Heart right ventricle (tissue), 16 donors: Measurements from ENCODE around the gene RAB20. TPM values are rescaled to one million over a fixed set of nuclear protein-coding genes. Genes with fewer than 3 reads are reported as not detected.
"Not testable (repeated sequence)": the region's sequence is repeated elsewhere in the genome, so short reads cannot be mapped to it uniquely, and the experiment has no call there.

Source experiments
- ATAC-seq, 8 donors: fragments of 200-7000 bp; cut with Tn5 transposase; one replicate each; pipeline ENCODE4 v1.9.1; 2020; ENCODE audit warnings: mild to moderate bottlenecking in 8 of 8, moderate library complexity in 8 of 8, moderate number of reproducible peaks in 1 of 8
- DNase-seq, 2 donors: peaks; one replicate each; pipeline ENCODE4 v3.0.0-alpha.2; 2020
- H3K27ac ChIP-seq, 10 donors: fragments of 200-600 bp; sonication (generic) in 2 of 10; one replicate each; pipeline versions ENCODE4 v1.5.0 to v1.8.0; 2020 to 2022; ENCODE audit warnings: mild to moderate bottlenecking in 3 of 10
- H3K27me3 ChIP-seq, 7 donors: fragments of 200-600 bp; one replicate each; pipeline ENCODE4 v1.8.0; 2021 to 2022; ENCODE audit warnings: mild to moderate bottlenecking in 2 of 7
- H3K36me3 ChIP-seq, 9 donors: fragments of 200-600 bp; sonication (generic) in 1 of 9; one replicate each; pipeline versions ENCODE4 v1.5.0 to v1.8.0; 2020 to 2022; ENCODE audit warnings: mild to moderate bottlenecking in 2 of 9
- H3K4me1 ChIP-seq, 9 donors: fragments of 200-600 bp; sonication (generic) in 1 of 9; one replicate each; pipeline versions ENCODE4 v1.5.0 to v1.8.0; 2020 to 2022; ENCODE audit warnings: mild to moderate bottlenecking in 4 of 9
- H3K4me3 ChIP-seq, 10 donors: fragments of 200-600 bp; sonication (generic) in 2 of 10; one replicate each; pipeline versions ENCODE4 v1.5.0 to v1.8.0; 2020 to 2022; ENCODE audit warnings: mild to moderate bottlenecking in 7 of 10, moderate library complexity in 2 of 10
- H3K9me3 ChIP-seq, 11 donors: fragments of 200-600 bp in 10 of 11; sonication (generic) in 2 of 11; one replicate each; pipeline versions ENCODE4 v1.5.0 to v1.8.0; 2013 to 2022; ENCODE audit warnings: mild to moderate bottlenecking in 2 of 11, control low read depth in 1 of 11, moderate library complexity in 1 of 11
- WGBS, 2 donors: extraction: QIAGEN DNeasy Blood & Tissue Kit; methylation state at CpG; one replicate each; pipeline ENCODE4 v1.1.7; 2013; ENCODE audit warnings: inconsistent platforms in 1 of 2; 5-methylcytosine and 5-hydroxymethylcytosine counted together
- intact Hi-C, 10 donors: fragments of 100-400 bp; cut with DNase I; formaldehyde crosslinking; loops; one replicate each; pipeline versions ENCODE4 v1.11.1 to v1.14.2; 2022
- polyA plus RNA-seq, 2 donors: library from polyadenylated mRNA; stranded (reverse); fragments of 200-250 nt; gene quantifications; one replicate each; pipeline ENCODE4 v1.2.3, GENCODE V29; 2013
- total RNA-seq, 10 donors: library from RNA; stranded (reverse); fragmentation: NEBNext Ultra II Directional in 3 of 10; extraction: Animal tissue kit (Norgen Biotek cat#: 25700) in 3 of 10; gene quantifications; one replicate each; pipeline versions ENCODE4 v1.2.1 to v1.2.4, GENCODE V29; 2021 to 2023
- TF ChIP-seq, protein P1 (sequence below), 9 donors: fragments of 200-600 bp; sonication (generic) in 2 of 9; IDR thresholded peaks; one replicate each; pipeline versions ENCODE4 v1.5.0 to v1.8.0; 2021 to 2022; ENCODE audit warnings: antibody characterized with exemption in 9 of 9, mild to moderate bottlenecking in 5 of 9, moderate library complexity in 1 of 9
- donor health status: Arrhythmogenic right ventricular cardiomyopathy.
- donor health status: ischemic (EF 13 %, LVEDD 7.1; RV severe dilation, severe dysfunction).
- donor health status: healthy with polysubstance abuse.
- donor health status: DM: no; HTN: yes; CAD: no.
- donor health status: DM: no; HTN: no; CAD: no.
- donor health status: ischemic (EF 25% LVEDD 6.9; RV normal size, moderate dysfunction).
- donor health status: ischemic (EF 25% LVEDD 5.7; RV mildly dilated, moderate dysfunction).
- donor health status: healthy.
- donor health status: DM: yes; HTN: yes; CAD: no.
- donor health status: Ischemic cardiomyopathy.
- donor health status: ischemic (EF 35%, LVEDD 5.7; RV mildly dilated, moderate dysfunction).
- donor health status: nonischemic (EF 11% LVEDD 7.7; RV severe dilation, severe dysfunction).
- donor health status: DM: yes; HTN: yes; CAD: no.
- donor health status: PGD.
- donor health status: ischemic (EF 29% LVEDD 5.4; RV normal size, mild dysfunction).
- donor health status: nonischemic (EF 23%, LVEDD 6.1; RV moderate dilation, normal function).

RAB20 gene
- total and polyA plus RNA-seq, 12 donors: 5.4 to 40.8 (median 12.5) TPM

DNA sequence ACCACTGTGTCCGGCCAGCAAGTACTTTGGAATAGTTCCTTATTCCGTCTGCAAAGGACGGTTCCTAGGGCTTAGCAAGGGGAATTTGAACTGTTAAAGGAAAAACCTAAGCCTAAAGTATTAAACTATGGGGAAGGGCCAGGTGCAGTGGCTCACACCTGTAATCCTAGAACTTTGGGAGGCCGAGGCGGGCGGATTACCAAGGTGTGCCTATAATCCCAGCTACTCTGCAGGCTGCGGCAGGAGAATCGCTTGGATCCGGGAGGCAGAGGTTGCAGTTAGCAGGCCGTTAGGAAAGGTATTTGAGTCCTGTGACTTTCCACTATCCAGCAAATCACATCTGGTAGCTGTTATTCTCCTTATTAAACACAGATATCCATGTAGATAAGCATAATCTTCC, 9.4 kb upstream of the RAB20 start:
- no peak overlapping the region for H3K27ac ChIP-seq
- H3K4me1 ChIP-seq: peaks cover 0 to 11% (median 0%) of the 10 kb centered on the region in 9 donors
- TF ChIP-seq, protein P1, sequence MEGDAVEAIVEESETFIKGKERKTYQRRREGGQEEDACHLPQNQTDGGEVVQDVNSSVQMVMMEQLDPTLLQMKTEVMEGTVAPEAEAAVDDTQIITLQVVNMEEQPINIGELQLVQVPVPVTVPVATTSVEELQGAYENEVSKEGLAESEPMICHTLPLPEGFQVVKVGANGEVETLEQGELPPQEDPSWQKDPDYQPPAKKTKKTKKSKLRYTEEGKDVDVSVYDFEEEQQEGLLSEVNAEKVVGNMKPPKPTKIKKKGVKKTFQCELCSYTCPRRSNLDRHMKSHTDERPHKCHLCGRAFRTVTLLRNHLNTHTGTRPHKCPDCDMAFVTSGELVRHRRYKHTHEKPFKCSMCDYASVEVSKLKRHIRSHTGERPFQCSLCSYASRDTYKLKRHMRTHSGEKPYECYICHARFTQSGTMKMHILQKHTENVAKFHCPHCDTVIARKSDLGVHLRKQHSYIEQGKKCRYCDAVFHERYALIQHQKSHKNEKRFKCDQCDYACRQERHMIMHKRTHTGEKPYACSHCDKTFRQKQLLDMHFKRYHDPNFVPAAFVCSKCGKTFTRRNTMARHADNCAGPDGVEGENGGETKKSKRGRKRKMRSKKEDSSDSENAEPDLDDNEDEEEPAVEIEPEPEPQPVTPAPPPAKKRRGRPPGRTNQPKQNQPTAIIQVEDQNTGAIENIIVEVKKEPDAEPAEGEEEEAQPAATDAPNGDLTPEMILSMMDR (IDR thresholded peaks at IDR 0.05): no peak
- intact Hi-C loops: loop anchor here in 4 of 10 donors (5.0 to 10.0 kb wide), 3 partner anchors 106 to 116 kb away; no protein-coding TSS in a partner anchor
- no peak for ATAC-seq
- 84 to 86% methylated on average over 10 of the region's 10 CpGs for WGBS, 2 donors
- no peak overlapping the region for H3K4me3 ChIP-seq
- H3K9me3 ChIP-seq: no peaks in the 10 kb centered on the region
- H3K36me3 ChIP-seq: no peaks in the 10 kb centered on the region
- no peak for DNase-seq
- H3K27me3 ChIP-seq: peaks cover 0 to 38% (median 28%) of the 10 kb centered on the region in 7 donors

DNA sequence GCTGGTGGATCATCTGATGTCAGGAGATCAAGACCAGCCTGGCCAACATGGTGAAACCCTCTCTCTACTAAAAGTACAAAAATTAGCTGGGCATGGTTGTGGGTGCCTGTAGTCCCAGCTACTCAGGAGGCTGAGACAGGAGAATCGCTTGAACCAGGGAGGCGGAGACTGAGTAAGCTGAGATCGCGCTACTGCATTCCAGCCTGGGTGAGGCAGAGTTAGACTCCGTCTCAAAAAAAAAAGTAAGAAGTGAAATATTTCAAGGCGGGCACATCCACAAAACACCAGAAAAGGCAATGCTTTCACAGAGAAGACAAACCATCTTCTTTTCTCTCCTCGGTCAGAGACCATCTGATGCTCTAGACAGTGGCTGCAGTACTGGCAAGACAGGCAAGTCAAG, 8.4 kb upstream of the RAB20 start:
- ATAC-seq: not testable (repeated sequence)

DNA sequence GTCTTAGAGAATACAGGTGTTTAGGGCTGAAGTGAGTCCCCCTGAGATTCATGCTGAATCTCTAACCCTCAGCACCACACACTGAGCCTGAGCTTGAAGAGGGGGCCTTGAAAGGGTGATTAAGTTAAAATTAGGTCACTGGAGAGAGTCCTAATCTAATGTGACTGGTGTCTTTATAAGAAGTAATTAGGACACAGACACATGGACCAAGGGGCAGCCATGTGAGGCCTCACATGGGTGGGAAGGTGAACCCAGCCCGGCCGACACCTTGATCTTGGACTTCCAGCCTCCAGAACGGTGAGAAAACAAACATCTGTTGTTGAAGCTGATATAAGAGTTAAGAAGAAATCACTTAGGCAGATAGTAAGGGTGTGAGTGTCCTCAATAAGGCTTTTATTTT, 7.1 kb upstream of the RAB20 start:
- H3K27me3 ChIP-seq: peaks cover 0 to 30% (median 20%) of the 10 kb centered on the region in 7 donors
- TF ChIP-seq, protein P1 (IDR thresholded peaks at IDR 0.05): no peak
- DNase-seq: no peak
- ATAC-seq: no peak
- H3K36me3 ChIP-seq: peaks cover 0 to 4% (median 0%) of the 10 kb centered on the region in 9 donors
- 87 to 89% methylated on average over 3 of the region's 3 CpGs for WGBS, 2 donors
- peaks cover 0 to 3% (median 0%) of the 10 kb centered on the region in 9 donors for H3K4me1 ChIP-seq
- H3K4me3 ChIP-seq: no peak overlapping the region
- H3K27ac ChIP-seq: no peak overlapping the region
- intact Hi-C loops: loop anchor here in 4 of 10 donors (10.0 kb wide), 3 partner anchors 64 to 344 kb away; no protein-coding TSS in a partner anchor
- H3K9me3 ChIP-seq: no peaks in the 10 kb centered on the region

More for the DNA sequence above, 8.4 kb upstream of the RAB20 start:
- H3K36me3 ChIP-seq, H3K27ac ChIP-seq, H3K9me3 ChIP-seq, H3K4me1 ChIP-seq, H3K4me3 ChIP-seq, DNase-seq: not testable (repeated sequence)
- WGBS, 2 donors: 83% methylated on average over 7 of the region's 7 CpGs
- H3K27me3 ChIP-seq: peaks cover 0 to 33% (median 28%) of the 10 kb centered on the region in 7 donors
- intact Hi-C loops: loop anchor here in 7 of 10 donors (5.0 to 10.0 kb wide), 5 partner anchors 65 to 345 kb away; no protein-coding TSS in a partner anchor

DNA sequence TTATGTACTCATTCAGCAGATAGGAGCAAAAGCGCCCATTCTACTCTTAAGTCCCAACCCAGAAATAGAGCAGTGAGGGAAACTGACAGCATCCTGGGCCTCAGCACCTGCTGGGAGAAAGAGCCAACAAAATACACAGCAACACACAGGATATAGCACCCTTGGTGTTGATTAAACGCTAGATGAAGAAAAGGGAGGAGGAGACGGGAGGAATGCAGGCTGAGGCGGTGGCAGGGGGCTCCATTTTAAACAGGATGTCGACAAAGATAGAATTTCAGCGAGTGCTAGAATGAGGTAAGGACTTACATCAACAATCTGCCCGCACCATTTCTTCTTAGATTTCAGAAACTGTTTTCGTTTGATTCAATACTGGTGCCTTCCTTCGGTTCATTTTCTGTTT, 4.6 kb upstream of the RAB20 start:
- ATAC-seq (no peak), DNase-seq (no peak)
- TF ChIP-seq, protein P1 (IDR thresholded peaks at IDR 0.05): no peak
- Histone ChIP-seq H3K27ac (no peak overlapping the region), H3K9me3 (no peaks in the 10 kb centered on the region), H3K36me3 (peaks cover 0 to 4% (median 0%) of the 10 kb centered on the region in 9 donors), H3K4me1 (peaks cover 0 to 16% (median 12%) of the 10 kb centered on the region in 9 donors), H3K27me3 (peaks cover 0 to 7% (median 0%) of the 10 kb centered on the region in 7 donors), H3K4me3 (no peak overlapping the region)
- 80 to 81% methylated on average over 9 of the region's 9 CpGs for WGBS, 2 donors
- intact Hi-C loops: loop anchor here in 4 of 10 donors (10.0 kb wide), 3 partner anchors 61 to 341 kb away; no protein-coding TSS in a partner anchor

DNA sequence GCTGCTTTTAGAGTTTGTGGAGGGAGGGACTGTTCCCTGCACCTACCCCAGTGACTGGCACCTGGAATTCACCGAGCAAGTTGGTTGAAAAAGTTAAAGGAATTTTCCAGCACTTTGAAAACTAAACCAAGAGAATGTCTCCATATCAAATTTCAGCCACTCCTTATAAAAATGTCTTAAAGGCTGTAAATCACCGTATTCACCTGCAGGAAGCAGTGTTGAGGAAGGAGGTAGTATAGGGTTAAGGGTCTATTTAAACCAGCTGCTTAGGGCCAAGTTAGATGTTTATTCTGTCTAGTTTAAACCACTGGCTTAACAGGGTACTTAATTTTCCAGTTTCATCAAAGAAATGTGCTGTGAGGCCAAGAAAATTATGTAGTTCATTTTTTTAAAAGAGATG, 3.8 kb upstream of the RAB20 start:
- H3K27me3 ChIP-seq: no peaks in the 10 kb centered on the region
- no peaks in the 10 kb centered on the region for H3K9me3 ChIP-seq
- peaks cover under 1 to 25% (median 20%) of the 10 kb centered on the region in 9 donors for H3K4me1 ChIP-seq
- intact Hi-C loops: loop anchor here in 4 of 10 donors (10.0 kb wide), 3 partner anchors 60 to 340 kb away; no protein-coding TSS in a partner anchor
- no peak overlapping the region for H3K27ac ChIP-seq
- no peak overlapping the region for H3K4me3 ChIP-seq
- peaks cover 0 to 4% (median 0%) of the 10 kb centered on the region in 9 donors for H3K36me3 ChIP-seq
- TF ChIP-seq, protein P1 (IDR thresholded peaks at IDR 0.05): no peak
- ATAC-seq: no peak
- no peak for DNase-seq
- WGBS, 2 donors: 67 to 82% methylated on average over 2 of the region's 2 CpGs
